ENCODE measurements around the gene MORC4. TPM values are rescaled to one million over a fixed set of nuclear protein-coding genes. Genes with fewer than 3 reads are reported as not detected.

Gene MORC4
- total RNA-seq, 2 experiments from 2014 or later = 9.3 to 10.1 TPM

DNA sequence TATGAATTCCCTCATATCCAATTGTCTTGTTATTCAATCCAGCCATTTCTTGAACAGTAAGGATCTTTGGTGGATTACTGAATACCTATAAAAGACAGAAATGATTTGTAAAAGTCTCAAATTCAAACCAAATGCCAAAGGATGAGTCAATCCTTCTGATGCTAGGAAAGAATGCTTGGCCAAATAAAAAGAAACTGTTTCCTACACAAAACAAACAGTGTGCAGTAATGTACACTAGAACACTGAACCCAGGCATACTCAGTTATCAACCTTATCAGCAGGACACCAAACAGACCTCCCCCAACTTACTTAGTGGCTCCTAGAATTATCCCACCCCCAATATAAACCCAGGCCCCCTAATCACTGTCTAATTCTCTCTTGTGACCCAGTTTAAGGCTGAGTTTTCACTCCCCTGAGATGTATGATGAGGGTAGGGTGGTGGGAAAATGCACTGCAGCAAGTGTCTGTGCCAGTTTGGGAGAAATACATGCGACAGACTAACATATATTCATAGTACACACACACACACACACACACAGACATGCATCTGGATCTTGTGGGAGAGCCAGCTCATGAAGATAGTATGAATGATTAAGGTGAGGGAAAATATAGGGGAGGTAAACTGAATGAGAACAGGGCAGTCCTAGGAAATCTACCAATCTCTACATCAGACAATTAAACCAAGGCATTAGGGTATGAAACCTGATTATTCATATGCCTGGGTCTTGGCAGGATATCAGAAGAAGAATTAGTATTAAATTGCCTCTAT is 44.8 kb downstream of the MORC4 start:
- ChIA-PET CTCF (no interaction called here), POLR2A (no interaction called here)

DNA sequence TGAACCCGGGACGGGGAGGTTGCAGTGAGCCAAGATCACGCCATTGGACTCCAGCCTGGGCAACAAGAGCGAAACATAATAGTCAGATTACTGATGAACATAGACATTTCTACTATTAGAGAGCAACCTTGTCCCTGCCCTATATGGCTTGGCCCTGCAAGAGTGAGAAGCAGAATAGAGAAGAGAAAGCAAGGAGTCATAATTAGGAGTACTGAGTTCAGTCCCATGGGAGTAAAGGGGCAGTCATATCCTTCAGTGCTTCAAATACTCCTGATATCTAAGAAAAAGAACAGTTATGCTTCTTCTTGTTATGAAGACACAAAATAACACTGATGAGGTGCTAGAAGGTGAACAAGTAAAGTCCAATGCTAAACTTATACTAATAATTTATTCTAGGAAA is 46.0 kb downstream of the MORC4 start:
- ChIA-PET CTCF (no interaction called here), POLR2A (no interaction called here)

DNA sequence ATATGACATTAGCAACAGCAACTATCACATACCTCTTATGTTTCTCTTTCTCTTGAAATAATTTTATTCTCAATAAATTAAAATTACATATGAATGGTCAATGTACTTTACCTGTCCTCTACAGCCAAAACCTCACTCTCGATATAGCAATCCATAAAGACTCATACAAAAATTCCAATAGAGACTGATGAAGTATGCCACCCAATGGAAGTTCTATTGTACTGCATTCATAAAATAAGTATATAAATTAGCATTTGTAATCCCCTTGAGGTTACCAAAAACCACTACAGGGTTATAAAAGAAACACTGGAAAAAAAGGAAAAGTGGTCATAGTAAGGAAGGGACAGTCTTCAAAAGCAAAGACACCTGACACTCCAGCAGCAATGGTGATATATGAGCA is 47.0 kb downstream of the MORC4 start:
- CTCF ChIA-PET = no interaction called here
- POLR2A ChIA-PET = no interaction called here

DNA sequence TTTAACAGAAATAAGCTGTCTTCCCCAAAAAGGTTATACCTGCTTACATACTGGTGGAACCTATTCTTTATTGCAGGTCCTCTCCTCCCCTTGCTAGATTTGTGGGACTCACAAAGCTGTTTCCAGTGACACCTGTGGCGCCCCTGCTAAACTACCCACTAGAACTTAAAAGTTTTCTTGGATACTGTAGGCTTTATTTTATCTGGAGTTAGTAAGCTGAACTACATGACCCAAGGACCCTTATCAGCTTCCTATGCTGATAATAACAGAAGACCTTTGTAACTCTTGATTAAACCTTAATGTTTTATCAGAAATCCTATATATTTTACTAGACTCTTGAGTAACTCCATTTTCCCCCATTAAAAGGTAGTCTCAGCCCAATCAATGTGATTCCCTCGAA is 47.5 kb downstream of the MORC4 start:
- POLR2A ChIA-PET = no interaction called here
- CTCF ChIA-PET = no interaction called here

DNA sequence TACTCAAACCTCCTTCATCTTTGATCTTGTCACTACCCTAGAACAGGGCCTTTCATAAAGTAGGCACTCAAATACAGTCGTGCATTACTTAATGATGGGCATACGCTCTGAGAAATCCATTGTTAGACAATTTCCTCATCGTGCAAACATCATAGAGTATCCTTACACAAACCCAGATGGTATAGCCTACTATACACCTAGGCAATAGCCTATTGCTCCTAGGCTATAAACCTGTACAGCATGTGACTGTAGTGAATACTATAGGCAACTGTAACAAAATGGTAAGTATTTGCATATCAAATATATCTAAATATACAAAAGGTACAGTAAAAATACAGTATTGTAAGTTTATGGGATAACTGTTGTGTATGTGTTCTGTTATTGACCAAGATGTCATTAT is 47.9 kb downstream of the MORC4 start:
- CTCF ChIA-PET = no interaction called here
- POLR2A ChIA-PET = no interaction called here

DNA sequence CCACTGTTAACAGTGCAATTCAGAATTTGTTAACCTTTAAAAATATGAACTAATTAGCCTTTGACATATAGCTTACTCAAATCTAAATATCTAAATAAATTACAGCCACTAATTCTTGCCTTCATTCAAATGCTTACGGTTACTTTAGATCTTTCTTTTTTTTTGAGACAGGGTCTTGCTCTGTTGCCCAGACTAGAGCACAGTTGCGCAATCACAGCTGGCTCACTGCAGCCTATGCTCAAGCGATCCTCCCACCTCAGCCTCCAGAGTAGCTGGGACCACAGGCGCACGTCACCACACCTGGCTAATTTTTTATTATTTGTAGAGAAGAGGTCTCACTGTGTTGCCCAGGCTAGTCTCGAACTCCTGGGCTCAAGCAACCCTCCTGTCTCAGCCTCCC is 48.8 kb downstream of the MORC4 start:
- ChIA-PET POLR2A (no interaction called here), CTCF (no interaction called here)

DNA sequence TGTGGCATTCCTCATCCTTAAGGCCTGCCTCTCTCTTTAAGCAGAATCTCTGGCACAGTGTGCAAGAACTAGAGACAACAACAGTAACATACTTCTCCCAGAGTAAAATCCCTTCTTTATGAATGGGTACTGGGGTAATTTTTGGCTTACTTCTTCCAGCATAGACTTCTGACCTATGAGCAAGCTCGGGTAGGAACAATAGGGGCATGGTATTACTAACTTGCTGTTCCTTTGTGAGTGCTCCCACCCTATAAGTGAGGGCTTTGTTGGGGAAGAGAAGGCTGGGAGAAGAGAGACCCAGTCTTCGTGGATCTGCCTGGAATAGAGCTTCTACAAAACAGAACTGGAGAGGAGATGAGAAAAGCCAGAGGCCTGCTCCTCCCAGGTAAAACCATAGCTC is 49.6 kb downstream of the MORC4 start:
- CTCF ChIA-PET = no interaction called here

DNA sequence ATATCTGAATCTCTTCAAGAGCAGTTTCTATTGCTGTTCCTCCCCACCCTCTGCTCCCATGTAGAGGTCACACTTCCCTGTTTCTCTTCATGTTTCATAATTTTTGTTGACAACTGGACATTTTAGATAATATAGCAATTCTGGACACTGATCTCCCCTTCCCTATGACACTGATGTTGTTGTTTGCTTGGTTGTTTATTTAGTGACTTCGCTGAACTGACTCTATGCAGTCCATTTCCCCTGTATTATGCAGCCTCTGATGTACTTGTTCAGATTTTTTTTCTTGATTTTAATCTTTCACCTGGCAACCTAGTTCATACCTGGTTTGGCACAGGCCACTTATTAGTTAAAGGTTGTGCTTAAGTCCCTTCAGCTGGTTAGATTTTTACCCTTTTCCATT is 50.6 kb downstream of the MORC4 start:
- CTCF ChIA-PET = no interaction called here

More for the DNA sequence above, 49.6 kb downstream of the MORC4 start:
- POLR2A ChIA-PET = no interaction called here

DNA sequence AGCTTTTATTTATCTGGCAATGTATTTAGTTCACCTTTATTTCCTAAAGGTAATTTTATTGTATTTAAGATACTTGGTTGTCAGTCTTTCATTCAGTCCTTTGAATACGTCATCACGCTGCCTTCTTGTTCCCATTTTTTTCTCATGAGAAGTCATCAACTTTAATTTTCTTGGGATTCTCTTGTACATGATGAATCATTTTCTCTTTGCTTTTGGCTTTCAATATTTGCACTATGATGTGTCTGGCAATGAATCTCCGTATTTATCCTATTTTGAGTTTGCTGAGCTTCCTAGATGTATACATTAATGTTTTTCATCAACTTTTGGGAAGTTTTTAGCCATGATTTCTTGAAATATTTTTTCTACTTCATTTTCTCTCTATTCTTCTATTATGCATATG is 51.4 kb downstream of the MORC4 start:
- POLR2A ChIA-PET = no interaction called here
- CTCF ChIA-PET = no interaction called here

More for the DNA sequence above, 50.6 kb downstream of the MORC4 start:
- POLR2A ChIA-PET = no interaction called here

DNA sequence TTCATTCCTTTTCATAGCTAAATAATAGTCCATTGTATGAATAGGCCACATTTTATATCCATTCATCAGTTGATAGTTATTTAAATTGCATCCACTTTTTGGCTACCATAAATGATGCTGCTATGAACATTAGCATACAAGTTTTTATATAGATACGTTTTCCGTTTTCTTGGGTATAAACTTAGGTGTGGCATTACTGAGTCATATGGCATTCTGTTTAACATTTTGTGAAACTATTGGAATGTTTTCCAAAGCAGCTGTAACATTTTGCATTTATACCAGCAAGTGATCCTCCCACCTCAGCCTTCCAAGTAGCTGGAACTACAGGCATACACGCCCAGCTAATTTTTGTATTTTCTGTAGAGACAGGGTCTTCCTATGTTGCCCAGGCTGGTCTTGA is 53.5 kb downstream of the MORC4 start:
- POLR2A ChIA-PET = no interaction called here
- CTCF ChIA-PET = no interaction called here

DNA sequence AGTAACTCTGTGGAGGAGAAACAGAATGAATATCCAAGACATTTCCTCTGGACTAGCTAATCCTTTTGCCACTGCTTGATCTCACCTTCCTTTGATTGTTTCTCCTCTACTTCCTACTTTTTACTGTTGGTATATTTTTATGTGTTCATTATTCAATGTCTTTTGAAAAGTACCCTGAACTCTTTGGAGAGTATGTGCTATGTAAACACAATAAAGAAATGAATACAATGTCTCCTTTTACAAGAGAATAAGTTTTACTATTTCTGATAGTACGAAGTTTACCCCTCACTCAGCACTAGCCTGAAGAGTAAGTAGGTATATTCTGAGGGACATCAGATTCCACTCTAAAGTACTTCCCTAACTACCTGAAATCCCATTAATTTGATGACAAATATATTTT is 59.9 kb downstream of the MORC4 start:
- CTCF ChIA-PET = no interaction called here

DNA sequence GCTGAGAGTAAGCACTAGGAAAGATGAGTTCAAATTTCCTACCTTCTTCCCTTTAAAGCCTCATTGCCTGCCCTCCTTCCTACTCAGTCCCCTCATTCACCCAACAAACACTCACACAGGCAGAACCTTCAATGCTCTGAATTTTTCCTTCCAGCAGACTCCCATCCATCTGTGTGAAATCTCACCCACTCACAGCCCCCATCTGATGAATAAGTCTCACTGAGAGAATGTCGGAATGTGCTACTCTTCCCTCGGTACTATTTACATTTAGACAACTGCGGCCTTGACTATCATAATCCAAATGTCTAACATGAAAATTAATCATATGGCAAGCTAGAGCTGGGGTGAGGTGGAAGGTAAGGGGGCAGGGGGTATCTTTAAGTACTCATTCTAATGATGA is 60.4 kb downstream of the MORC4 start:
- ChIA-PET CTCF (no interaction called here), POLR2A (no interaction called here)

More for the DNA sequence above, 59.9 kb downstream of the MORC4 start:
- POLR2A ChIA-PET = no interaction called here

DNA sequence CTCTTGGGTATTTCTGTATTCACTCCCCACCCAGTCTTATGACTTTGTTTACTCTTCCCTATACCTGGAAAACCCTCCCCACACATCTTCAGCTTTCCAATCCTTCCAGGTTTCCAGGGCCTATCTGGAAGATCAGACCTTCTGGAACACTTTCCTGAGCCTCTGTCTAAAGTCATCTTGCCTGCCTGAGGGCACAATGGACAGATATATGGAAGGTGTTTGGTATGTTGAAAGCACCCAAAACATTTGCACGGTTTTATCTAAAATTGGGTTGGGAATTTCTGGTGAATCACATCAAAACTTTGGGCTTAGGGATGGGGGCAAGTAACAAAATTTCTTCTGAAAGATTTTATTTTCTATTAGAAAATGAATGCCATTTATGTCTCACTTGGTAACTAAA is 63.8 kb downstream of the MORC4 start:
- ChIA-PET POLR2A (no interaction called here), CTCF (no interaction called here)

DNA sequence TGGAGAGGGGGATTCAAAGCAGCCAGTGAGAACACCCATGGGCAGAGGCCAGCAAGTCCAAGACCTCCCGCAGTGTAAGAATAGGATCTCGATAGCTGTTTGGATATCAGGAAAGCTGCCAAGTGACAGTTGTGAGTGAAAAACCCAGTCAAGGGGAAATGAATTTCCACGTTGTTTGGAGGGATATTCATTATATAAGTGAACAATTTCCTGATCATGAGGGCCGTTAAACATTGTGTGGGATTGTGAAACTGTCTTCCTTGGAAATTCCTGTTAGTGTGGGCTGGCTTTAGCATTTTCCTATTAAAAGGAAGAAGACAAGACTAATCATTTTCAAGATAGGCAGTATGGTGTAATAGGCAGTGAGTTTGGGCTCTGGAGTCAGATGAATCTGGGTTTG is 64.8 kb downstream of the MORC4 start:
- POLR2A ChIA-PET = no interaction called here
- CTCF ChIA-PET = no interaction called here

DNA sequence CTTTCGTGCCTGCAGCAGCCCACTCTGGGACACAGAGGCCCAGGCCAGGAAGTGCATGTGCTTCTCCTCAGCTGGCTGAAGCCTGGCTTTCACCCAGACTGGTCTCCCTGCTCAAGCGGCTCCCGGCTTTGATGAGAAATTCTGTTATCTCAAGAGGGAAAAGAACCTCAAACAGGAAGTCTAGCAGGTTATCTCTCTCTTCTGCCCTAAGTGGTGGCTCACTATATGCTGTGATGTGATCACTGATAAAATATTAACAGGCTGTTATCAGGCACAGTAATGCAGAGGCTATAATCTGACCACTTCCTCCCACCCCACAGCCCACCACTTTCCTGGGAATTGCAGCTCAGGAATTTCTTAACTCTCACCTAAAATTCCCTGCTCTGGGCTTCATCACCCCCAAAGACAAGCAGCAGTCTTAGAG is 66.5 kb downstream of the MORC4 start:
- ChIA-PET POLR2A (no interaction called here), CTCF (no interaction called here)

DNA sequence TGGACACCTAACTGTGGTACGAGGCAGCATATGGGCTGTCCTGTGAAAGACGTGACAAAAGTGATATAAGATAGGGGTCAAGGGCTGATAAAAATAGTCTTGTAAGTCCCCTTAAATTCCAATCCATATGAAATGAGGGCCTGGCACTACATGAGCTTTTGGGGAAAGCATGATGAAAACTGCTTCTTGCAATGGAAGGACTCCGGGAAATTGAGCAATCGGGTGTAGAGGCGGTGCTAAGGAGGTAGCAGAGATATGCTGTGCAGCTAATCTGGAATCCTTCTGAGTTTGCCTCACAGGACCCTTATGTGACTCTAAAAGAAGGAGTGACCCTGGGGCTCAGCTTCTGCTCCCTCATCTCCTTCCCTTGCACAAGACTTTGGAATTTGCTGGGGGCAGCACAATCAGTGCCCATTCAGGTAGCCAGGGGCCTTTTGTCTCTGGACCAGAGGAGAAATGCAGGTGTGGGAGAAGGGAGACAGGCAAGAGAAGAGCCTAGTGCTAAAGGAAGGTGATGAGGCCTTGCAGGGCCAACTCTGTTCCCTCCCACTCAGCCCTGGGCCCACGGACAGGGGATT is 67.0 kb downstream of the MORC4 start:
- ChIA-PET POLR2A (no interaction called here), CTCF (no interaction called here)

DNA sequence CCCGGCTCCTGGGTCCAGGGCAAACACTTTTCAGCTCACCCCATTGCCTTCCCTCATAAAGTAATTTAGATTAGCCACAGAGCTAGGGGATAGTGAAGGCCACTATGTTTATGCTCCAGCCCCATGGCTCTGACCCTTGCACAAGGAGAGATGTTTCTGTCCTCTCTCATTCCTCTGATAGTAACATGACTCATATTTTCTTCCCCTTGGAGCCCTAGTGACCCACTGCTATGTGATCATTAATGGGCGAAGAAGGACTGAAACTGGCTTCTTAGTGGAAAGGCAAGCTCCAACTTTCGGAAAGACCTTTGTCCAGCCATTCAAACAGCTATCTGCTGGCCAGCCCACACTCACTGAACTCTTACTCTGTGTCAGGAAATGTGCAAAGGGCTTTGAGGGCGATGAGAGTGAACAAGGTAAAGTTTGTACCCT is 67.5 kb downstream of the MORC4 start:
- POLR2A ChIA-PET = no interaction called here
- CTCF ChIA-PET = no interaction called here

DNA sequence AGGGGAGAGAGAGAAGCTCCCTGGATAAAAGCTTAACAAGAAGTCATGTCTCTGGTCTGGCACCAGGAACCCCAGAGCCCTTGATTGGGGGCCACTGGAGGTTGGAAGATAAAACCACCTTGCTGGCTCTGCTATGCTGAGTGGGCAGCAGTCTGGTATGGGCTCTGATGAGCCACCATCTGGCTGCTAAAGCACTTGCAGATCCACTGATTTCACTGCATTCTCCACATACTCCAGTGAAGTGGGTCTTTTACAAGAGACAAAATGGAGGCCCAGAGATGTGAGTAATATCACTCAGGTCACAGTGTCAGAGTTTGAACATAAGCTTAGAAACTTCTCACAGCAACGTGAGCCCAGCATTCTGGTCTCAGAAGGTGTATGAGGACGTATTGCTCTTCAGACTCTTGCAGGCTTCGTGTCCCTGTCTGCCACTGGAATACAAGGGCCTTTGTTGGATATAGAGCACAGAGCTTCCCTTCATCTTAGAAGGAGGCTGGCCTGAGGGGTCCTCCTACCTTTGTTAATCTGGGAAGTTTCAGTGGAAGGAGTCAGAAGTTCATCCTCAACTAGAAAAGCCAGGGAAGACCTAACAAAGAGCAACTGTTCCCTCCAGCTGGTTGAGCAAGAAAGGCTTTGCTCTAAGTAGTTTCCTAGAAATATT is 68.1 kb downstream of the MORC4 start:
- CTCF ChIA-PET = no interaction called here
- POLR2A ChIA-PET = no interaction called here

DNA sequence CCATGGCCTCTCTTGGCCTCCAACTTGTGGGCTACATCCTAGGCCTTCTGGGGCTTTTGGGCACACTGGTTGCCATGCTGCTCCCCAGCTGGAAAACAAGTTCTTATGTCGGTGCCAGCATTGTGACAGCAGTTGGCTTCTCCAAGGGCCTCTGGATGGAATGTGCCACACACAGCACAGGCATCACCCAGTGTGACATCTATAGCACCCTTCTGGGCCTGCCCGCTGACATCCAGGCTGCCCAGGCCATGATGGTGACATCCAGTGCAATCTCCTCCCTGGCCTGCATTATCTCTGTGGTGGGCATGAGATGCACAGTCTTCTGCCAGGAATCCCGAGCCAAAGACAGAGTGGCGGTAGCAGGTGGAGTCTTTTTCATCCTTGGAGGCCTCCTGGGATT is 71.8 kb downstream of the MORC4 start:
- ChIA-PET CTCF (no interaction called here), POLR2A (no interaction called here)

DNA sequence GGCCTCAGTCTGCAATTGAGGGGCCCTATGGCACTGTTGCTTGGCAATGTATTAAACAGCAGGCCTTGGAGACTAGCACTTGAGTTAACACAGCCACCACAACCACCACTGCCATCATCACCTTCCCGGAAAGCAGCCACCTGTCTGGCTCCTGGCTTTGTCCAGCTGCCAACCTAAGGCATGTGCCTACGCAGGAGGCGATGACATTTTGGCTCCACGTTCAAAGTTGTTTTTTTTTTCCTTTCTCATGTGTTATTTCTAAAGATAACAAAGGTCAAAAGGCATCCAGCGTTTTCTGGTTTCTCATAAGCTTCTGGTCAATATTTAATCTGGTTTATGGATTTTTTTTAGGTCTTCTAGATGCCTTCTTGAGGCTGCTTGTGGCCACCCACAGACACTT is 72.3 kb downstream of the MORC4 start:
- ChIA-PET POLR2A (no interaction called here), CTCF (no interaction called here)

DNA sequence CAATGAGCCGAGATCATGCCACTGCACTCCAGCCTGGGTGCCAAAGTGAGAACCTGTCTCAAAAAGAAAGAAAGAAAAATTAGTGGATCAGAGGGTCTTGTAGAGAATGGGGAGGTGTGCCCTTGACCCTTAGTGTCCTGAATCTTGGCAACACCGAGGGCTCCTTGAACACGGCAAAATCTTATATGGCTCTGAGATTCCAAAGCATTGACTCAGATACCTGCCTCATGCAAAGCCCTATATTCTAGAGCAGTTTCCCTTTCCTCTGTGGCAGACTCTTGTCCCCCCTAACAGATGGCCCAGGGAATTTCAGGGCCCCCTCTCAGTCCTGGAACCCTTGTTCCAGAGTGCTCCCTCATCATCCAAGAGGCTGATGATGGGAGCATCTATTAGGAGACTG is 73.0 kb downstream of the MORC4 start:
- CTCF ChIA-PET = no interaction called here
- POLR2A ChIA-PET = no interaction called here

DNA sequence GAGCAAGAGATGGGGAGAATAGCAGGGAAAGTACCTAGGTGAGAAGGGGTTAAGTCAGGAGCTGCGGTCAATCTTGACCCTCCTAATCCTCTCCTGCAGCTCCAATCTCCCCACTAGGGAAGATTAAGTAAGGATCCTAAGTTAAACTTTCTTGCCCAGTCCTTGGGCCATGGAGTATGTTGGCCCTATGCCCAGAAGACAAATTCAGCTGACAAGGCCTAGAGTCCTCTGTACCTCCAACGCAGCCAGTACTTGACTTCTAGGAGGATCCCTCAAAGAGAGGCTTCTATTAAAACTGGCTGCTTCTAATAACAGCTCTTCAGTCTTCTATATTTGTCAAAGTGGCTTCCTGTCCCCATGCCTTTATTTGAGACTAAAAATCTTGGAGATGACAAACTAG is 78.4 kb downstream of the MORC4 start:
- ChIA-PET POLR2A (no interaction called here), CTCF (no interaction called here)

Data from activated CD8-positive, alpha-beta memory T cell treated with anti-CD3 and anti-CD28 coated beads for 36 hours (primary cell).